Endothelial cell of hepatic sinusoid (primary cell): ENCODE results near the gene TMEM151A.

Source experiments
- in situ Hi-C: cut with HindIII; loops from 2 replicates; pipeline ENCODE4 v1.10.0; 2017; ENCODE audit warnings: low sequenced_read_pairs

TMEM151A gene

GRCh38 chr11:66291706-66292542 is at the start of gene TMEM151A:
Gene TMEM151A (plus strand): TSS chr11:66291894. CDS start chr11:66292014, 120 bp downstream.
- in situ Hi-C loops, result no loop called here

- in situ Hi-C loops, result no loop called here
Measured at GRCh38 chr11:66242095-66242765, 49.5 kb upstream of the TMEM151A start.

- in situ Hi-C loops, result no loop called here
Measured at GRCh38 chr11:66243782-66244535, 47.7 kb upstream of the TMEM151A start.

GRCh38 chr11:66247295-66247694 is 44.4 kb upstream of the TMEM151A start:
- in situ Hi-C loops, result no loop called here

- in situ Hi-C loops, result no loop called here
Measured at GRCh38 chr11:66247801-66248200, 43.9 kb upstream of the TMEM151A start.

GRCh38 chr11:66248903-66249302 is 42.8 kb upstream of the TMEM151A start:
- in situ Hi-C loops, result no loop called here

- in situ Hi-C loops, result loop anchor here (5.0 kb wide), 2 partner anchors 35 to 60 kb away; no protein-coding TSS in a partner anchor
Measured at GRCh38 chr11:66251809-66252208, 39.9 kb upstream of the TMEM151A start.

- in situ Hi-C loops, result loop anchor here (5.0 kb wide), 2 partner anchors 36 to 61 kb away; no protein-coding TSS in a partner anchor
Measured at GRCh38 chr11:66253081-66253480, 38.6 kb upstream of the TMEM151A start.

GRCh38 chr11:66258473-66258893 is 33.2 kb upstream of the TMEM151A start:
- in situ Hi-C loops, result no loop called here

GRCh38 chr11:66259225-66259624 is 32.5 kb upstream of the TMEM151A start:
- in situ Hi-C loops, result no loop called here

GRCh38 chr11:66259956-66260355 is 31.7 kb upstream of the TMEM151A start:
- in situ Hi-C loops, result no loop called here

- in situ Hi-C loops, result no loop called here
Measured at GRCh38 chr11:66261578-66261977, 30.1 kb upstream of the TMEM151A start.

- in situ Hi-C loops, result no loop called here
Measured at GRCh38 chr11:66262191-66262590, 29.5 kb upstream of the TMEM151A start.

- in situ Hi-C loops, result no loop called here
Measured at GRCh38 chr11:66262696-66263095, 29.0 kb upstream of the TMEM151A start.

GRCh38 chr11:66263231-66263630 is 28.5 kb upstream of the TMEM151A start:
- in situ Hi-C loops, result no loop called here

- in situ Hi-C loops, result no loop called here
Measured at GRCh38 chr11:66263785-66264184, 27.9 kb upstream of the TMEM151A start.

- in situ Hi-C loops, result no loop called here
Measured at GRCh38 chr11:66264383-66264782, 27.3 kb upstream of the TMEM151A start.

- in situ Hi-C loops, result no loop called here
Measured at GRCh38 chr11:66264914-66265313, 26.8 kb upstream of the TMEM151A start.

- in situ Hi-C loops, result no loop called here
Measured at GRCh38 chr11:66265531-66266377, 25.9 kb upstream of the TMEM151A start.

GRCh38 chr11:66266378-66267038 is 25.2 kb upstream of the TMEM151A start:
- in situ Hi-C loops, result no loop called here
